HG02610 (cell line): ENCODE results near the gene TBXAS1.

ENCODE experiments used
- ATAC-seq: cut with Tn5 transposase; IDR thresholded peaks from one replicate; pipeline ENCODE4 v1.9.1; 2021; ENCODE audit warnings: mild to moderate bottlenecking, moderate library complexity; ENCODE audit not compliant: unreplicated experiment

TBXAS1 gene

DNA sequence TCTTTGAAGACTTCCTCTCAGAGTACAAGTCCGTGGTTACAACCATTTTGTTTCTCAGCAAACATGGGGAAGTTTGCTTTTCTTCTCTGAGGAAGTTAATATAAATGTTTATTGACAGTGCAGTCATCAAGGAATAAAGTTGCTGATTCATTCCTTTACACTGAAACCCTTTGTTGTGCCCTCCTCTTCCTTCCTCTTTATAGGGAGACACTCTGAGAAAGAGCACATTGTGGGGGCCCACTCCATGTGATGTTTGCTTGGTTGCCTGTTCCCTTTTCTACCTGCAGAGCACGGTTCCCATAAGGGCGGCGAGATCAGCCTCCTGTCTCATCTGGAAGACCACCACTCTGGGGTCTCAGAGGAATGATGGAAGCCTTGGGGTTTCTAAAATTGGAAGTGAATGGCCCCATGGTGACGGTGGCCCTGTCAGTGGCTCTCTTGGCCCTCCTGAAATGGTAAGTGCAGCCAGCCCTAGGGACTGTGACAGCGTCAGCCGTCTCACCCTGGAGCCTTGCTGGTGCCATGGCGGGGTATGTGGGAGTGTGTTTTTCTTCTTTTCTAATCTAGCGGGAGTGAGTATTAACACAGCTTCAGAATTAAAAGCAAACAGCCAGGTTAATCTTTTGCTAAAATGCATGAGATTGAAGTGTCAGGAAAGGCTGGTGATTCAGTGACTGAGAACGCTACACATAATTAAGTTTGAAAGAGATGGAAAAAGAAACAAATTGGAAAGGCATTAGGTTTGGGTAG is at the start of gene TBXAS1:
TSS of gene TBXAS1 (plus strand) at position 240 of the 750 bp plus-strand sequence. CDS start at position 367, 127 bp downstream.
- ATAC-seq: peak; percentile 53

DNA sequence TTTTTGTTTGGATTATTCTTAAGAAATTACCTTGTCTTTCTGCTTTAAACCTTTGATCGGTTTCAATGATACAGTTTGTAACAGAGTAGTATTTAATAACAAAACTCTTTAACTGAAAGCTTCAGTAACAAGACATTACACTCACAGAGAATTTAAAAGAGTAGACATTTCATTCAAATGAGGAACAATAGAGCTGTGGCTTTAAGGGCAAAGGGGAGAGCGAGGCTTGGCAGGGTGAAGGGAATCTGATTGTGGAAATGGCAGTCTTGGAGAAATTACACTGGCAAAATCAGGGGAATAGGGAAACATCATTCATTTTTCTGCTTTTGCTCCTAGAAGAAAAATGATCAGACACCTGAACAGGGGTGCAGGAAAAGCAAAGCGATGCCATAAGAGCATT is 46.1 kb upstream of the TBXAS1 start:
- ATAC-seq: no peak

GRCh38 chr7:139783647-139784385 is 45.2 kb upstream of the TBXAS1 start:
- no peak for ATAC-seq

DNA sequence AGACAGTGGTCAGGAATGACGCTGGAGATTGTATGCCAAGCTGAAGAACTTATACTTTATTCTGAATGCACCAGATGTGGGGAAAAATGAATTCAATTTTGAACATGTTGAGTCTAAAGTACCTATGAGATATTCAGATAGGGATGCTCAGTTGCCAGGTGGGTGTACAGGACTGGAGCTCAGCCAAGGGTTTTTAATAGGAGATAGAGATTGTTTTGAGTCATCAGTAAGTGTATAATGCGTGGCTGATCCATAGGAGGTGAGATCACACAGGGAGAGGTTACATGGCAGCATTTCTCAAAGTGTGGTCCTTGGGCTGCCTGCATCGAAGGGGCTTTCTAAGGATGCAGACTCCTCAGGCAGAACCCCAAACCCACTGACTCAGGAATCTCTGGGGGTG is 44.4 kb upstream of the TBXAS1 start:
- ATAC-seq: no peak

GRCh38 chr7:139791316-139791715 is 37.7 kb upstream of the TBXAS1 start:
- no peak for ATAC-seq

DNA sequence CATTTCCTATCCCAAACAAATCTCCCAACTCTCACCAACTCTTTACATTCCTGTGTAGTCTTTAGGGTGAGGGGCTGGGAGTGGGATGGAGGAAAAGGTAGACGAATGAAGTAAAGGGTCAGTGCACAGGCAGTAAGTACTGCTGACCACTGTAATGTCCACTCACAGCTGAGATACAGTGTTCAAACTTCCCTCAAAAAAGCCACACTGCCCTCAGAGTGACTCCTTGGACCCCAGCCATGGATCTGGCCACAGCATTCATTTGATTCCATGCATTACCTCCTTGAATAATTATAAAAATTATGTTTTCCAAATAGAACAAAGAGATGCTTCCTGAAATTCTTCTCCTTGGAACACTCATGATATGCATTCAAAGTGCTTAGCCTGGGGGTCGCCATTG is 31.5 kb upstream of the TBXAS1 start:
- ATAC-seq: no peak

DNA sequence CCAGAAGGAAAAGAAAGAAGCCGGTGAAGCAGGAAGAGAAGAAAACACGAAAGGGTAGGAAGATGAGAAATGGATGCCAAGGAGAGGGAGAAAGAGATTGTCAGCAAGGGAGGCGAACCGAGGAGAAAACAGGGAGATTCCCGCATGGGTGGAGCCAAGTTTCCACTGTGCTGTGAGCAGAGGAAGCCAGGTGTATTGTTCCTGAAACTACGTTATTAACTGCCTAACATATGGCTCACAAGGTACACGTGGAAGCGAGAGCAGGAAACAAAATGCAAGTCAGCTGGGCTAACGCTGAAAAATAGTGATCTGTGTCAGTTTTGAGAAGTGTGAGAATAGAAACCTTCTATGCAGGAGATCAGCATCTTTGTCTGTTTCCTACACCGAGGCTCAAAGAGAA is 30.8 kb upstream of the TBXAS1 start:
- peak; percentile 77 for ATAC-seq

- ATAC-seq: no peak
Measured at GRCh38 chr7:139798892-139799291, 30.2 kb upstream of the TBXAS1 start.

- peak; percentile 74 for ATAC-seq
Measured at GRCh38 chr7:139799586-139799985, 29.5 kb upstream of the TBXAS1 start.

DNA sequence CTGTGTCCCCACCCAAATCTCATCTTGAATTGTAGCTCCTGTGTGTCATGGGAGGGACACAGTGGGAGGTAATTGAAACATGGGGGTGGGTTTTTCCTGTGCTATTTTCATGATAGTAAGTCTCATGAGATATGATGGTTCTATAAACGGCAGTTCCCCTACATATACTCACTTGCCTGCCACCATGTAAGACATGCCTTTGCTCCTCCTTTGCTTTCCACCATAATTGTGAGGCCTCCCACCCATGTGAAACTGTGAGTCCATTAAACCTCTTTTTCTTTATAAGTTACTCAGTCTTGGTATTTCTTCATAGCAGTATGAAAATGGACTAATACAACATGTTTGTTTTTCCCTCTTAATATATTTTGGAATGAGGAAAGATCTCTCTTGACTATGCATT is 24.5 kb upstream of the TBXAS1 start:
- ATAC-seq: no peak

DNA sequence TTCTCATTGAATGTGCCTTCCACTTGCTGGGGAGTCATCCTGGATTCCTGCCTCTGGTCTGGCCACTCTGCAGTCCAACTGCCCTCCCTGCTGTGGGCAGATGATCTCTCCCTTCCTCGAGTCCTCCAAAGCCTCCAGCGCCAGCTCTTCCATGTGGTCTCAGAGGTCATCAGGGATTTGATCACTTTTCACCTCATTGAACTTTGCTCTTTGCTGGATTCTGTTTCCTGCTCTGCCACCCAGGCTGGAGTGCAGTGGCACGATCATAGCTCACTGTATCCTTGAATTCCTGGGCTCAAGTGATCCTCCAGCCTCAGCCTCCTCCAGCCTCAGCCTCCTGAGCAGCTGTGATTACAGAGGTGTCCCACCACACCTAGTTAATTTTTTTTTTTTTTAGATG is 22.1 kb upstream of the TBXAS1 start:
- ATAC-seq: no peak

- ATAC-seq: no peak
Measured at GRCh38 chr7:139808427-139808826, 20.6 kb upstream of the TBXAS1 start.

DNA sequence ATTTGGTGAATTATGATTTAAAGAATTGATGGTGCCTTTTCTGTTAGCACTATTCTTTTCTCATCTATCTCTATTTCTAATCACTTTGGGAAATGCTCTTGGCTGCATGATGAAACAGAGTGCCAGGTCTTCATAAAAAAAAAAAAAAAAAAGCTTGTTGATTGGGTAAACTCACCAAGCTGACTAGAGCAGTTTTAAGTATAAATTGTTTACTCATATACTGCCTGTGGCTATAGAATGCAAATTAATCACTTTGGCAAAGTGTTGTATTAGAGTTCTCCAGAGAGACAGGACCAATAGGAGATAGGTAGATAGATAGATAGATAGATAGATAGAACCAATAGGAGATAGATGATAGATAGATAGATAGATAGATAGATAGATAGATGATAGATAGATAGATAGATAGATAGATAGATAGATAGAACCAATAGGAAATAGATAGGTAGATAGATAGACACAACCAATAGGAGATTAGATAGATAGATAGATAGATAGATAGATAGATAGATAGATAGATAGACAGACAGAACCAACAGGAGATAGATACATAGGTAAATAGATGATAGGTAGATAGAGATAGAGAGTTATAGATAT is 20.1 kb upstream of the TBXAS1 start:
- ATAC-seq: no peak

GRCh38 chr7:139811066-139811465 is 18.0 kb upstream of the TBXAS1 start:
- no peak for ATAC-seq

- ATAC-seq: no peak
Measured at GRCh38 chr7:139813151-139813550, 15.9 kb upstream of the TBXAS1 start.

GRCh38 chr7:139813689-139814088 is 15.4 kb upstream of the TBXAS1 start:
- ATAC-seq: no peak

GRCh38 chr7:139817249-139817648 is 11.8 kb upstream of the TBXAS1 start:
- ATAC-seq: no peak

GRCh38 chr7:139820089-139820488 is 9.0 kb upstream of the TBXAS1 start:
- no peak for ATAC-seq

- no peak for ATAC-seq
Measured at GRCh38 chr7:139821349-139822105, 7.5 kb upstream of the TBXAS1 start.

- ATAC-seq: no peak
Measured at GRCh38 chr7:139822855-139823254, 6.2 kb upstream of the TBXAS1 start.

DNA sequence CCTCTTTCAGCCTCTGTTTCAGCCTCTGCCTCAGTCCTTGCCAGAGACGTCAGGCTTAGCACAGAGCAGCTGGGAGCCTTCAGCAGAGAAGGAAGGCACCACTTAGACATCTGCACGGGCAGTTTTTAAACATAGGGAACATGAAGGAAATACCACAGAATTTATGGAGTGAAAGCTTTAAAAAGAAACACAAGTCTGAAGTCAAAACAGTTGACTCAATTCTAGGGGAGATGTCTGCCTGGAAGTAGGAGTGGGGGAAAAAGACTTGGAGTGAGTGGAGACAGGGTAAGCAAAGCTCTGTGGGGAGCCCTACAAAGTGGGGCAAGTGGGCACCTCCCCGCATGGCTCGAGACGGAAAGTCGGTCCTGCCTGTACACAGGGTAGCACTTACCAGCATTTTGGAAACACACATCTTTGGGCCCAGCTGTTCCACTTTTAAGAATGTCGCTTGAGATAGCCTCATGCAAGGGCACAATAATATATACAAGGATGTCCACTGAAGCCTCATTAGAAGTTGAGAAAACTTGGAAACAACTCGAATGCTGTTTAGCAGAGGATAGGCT is 5.0 kb upstream of the TBXAS1 start:
- no peak for ATAC-seq
